Stimulated activated CD4-positive, alpha-beta T cell treated with anti-CD3 and anti-CD28 coated beads, Interleukin-4, amount 100 ng/mL, for 1 hour (primary cell): ENCODE data around the gene ANTXRL.
"Not testable (repeated sequence)": the region's sequence is repeated elsewhere in the genome, so short reads cannot be mapped to it uniquely, and the experiment has no call there.

Experiments used
- DNase-seq: peaks from one replicate; pipeline ENCODE4 v3.0.0-alpha.2; 2020

ANTXRL gene

GRCh38 chr10:46286991-46287693 is at the start of gene ANTXRL:
ANTXRL (plus strand) TSS chr10:46286997; CDS start chr10:46287263, 266 bp downstream.
- DNase-seq = no peak

- DNase-seq = no peak
Observed at GRCh38 chr10:46237815-46238510, 48.8 kb upstream of the ANTXRL start.

GRCh38 chr10:46239247-46239646 is 47.5 kb upstream of the ANTXRL start:
- no peak for DNase-seq

- no peak for DNase-seq
Observed at GRCh38 chr10:46239993-46240683, 46.7 kb upstream of the ANTXRL start.

GRCh38 chr10:46240684-46241565 is 45.9 kb upstream of the ANTXRL start:
- DNase-seq = no peak

- no peak for DNase-seq
Observed at GRCh38 chr10:46245381-46245900, 41.4 kb upstream of the ANTXRL start.

GRCh38 chr10:46246400-46247180 is 40.2 kb upstream of the ANTXRL start:
- not testable (repeated sequence) for DNase-seq

GRCh38 chr10:46247181-46247475 is 39.7 kb upstream of the ANTXRL start:
- DNase-seq = no peak

GRCh38 chr10:46247808-46248569 is 38.8 kb upstream of the ANTXRL start:
- no peak for DNase-seq

- no peak for DNase-seq
Observed at GRCh38 chr10:46248651-46249146, 38.1 kb upstream of the ANTXRL start.

GRCh38 chr10:46249617-46250344 is 37.0 kb upstream of the ANTXRL start:
- not testable (repeated sequence) for DNase-seq

GRCh38 chr10:46250481-46250880 is 36.3 kb upstream of the ANTXRL start:
- DNase-seq = no peak

GRCh38 chr10:46250898-46251856 is 35.6 kb upstream of the ANTXRL start:
- no peak for DNase-seq

GRCh38 chr10:46251857-46252847 is 34.6 kb upstream of the ANTXRL start:
- DNase-seq = no peak

GRCh38 chr10:46253076-46254006 is 33.5 kb upstream of the ANTXRL start:
- DNase-seq = no peak

GRCh38 chr10:46254007-46254383 is 32.8 kb upstream of the ANTXRL start:
- no peak for DNase-seq

GRCh38 chr10:46254467-46254866 is 32.3 kb upstream of the ANTXRL start:
- no peak for DNase-seq
